ENCODE measurements around the gene NRF1.

NRF1 gene

DNA sequence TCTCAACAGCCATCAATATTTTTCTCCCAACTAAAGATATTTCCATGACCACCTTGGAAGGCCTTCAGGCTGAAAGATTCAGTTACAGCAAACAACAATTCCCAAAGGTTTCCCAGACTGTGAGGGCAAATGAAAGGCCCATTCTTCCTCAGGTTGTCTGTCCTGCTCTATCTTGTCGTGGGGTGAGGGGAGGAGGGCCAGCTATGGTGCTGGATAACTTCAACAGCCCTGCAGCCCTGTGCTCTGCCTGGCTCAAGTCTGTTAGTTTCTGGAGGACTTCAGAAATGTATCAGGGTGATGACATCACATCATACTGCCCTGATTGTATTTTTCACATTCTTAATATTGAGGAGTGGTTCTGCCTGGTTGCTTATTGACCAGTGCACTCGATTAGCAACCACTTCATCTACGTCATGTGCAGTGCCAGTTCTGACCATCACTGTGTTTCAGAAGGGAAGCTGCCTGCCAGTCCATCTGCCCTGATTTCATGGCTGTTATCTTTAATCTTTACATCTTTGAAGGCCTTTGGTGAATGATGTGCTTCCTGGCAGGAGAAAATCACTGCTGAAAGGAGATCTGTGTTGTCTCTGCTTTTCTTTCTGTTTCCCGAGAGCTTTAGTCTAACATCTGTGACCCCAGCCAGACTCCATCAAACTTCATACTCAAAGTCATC lies 135.5 kb downstream of the NRF1 start:
- no peak for DNase-seq (ENCODE audit: low read depth)
- H3K4me3 ChIP-seq (ENCODE audit: low read depth, low read length), result no peak overlapping the region
- no peak for TF ChIP-seq CTCF (IDR thresholded peaks at IDR 0.05; ENCODE audit: insufficient read depth, low read depth, low read length, missing control alignments)

GRCh38 chr7:129748356-129749109 lies 137.0 kb downstream of the NRF1 start:
- no peak for DNase-seq (ENCODE audit: low read depth)
- H3K4me3 ChIP-seq (ENCODE audit: low read depth, low read length), result no peak overlapping the region
- no peak for TF ChIP-seq CTCF (IDR thresholded peaks at IDR 0.05; ENCODE audit: insufficient read depth, low read depth, low read length, missing control alignments)

GRCh38 chr7:129750091-129750490 lies 138.6 kb downstream of the NRF1 start:
- no peak for TF ChIP-seq CTCF (IDR thresholded peaks at IDR 0.05; ENCODE audit: insufficient read depth, low read depth, low read length, missing control alignments)
- no peak overlapping the region for H3K4me3 ChIP-seq (ENCODE audit: low read depth, low read length)
- no peak for DNase-seq (ENCODE audit: low read depth)

- no peak for TF ChIP-seq CTCF (IDR thresholded peaks at IDR 0.05; ENCODE audit: insufficient read depth, low read depth, low read length, missing control alignments)
- DNase-seq (ENCODE audit: low read depth), result no peak
- no peak overlapping the region for H3K4me3 ChIP-seq (ENCODE audit: low read depth, low read length)
Measured at GRCh38 chr7:129750501-129750900, 139.0 kb downstream of the NRF1 start.

- H3K4me3 ChIP-seq (ENCODE audit: low read depth, low read length), result no peak overlapping the region
- DNase-seq (ENCODE audit: low read depth), result no peak
- no peak for TF ChIP-seq CTCF (IDR thresholded peaks at IDR 0.05; ENCODE audit: insufficient read depth, low read depth, low read length, missing control alignments)
Measured at GRCh38 chr7:129751916-129752315, 140.4 kb downstream of the NRF1 start.

DNA sequence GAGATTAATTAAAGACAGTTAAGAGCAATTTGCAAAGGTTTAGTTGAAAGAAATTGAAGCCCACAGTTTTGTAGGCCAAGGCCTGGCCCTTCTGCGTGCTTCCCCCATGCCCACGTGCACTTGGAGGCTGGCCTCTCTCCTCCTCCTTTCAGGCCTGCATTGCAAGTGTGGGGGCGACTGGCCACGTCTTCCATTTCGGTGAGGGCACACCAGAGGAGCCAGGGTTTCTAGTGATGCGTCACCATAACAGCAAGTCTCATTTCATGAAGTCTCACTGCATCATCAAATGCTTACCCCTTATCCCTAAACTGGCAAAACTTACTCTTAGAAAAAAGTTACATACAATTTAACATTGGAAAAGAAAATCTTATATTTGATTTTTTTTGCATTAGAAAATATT lies 141.2 kb downstream of the NRF1 start:
- no peak for DNase-seq (ENCODE audit: low read depth)
- H3K4me3 ChIP-seq (ENCODE audit: low read depth, low read length), result no peak overlapping the region
- no peak for TF ChIP-seq CTCF (IDR thresholded peaks at IDR 0.05; ENCODE audit: insufficient read depth, low read depth, low read length, missing control alignments)
